ENCODE measurements around the gene IGSF5. TPM values are rescaled to one million over a fixed set of nuclear protein-coding genes. Genes with fewer than 3 reads are reported as not detected.

Gene IGSF5
- total and polyA plus RNA-seq, 10 of the 15 experiments (the other 5 are each of a cell fraction or from before 2014, with no cell fraction given), result not detected

- TF ChIP-seq ZBTB11 (CRISPR knock-in tag; IDR thresholded peaks at IDR 0.05), result no peak
- TF ChIP-seq NFIC (IDR thresholded peaks at IDR 0.05; ENCODE audit: low read depth, low read length), result no peak
- TF ChIP-seq GATAD2B (conservative IDR thresholded peaks at IDR 0.05; ENCODE audit: low read depth), result no peak
- no peak for TF ChIP-seq ZBTB4 (CRISPR knock-in tag; IDR thresholded peaks at IDR 0.05)
Observed at GRCh38 chr21:39843916-39844315, 98.9 kb downstream of the IGSF5 start (continued).

- FAIRE-seq (no peak), DNase-seq (ENCODE audit: low read depth, low spot score) (no peak), ATAC-seq (no peak)
- ChIA-PET CTCF (no interaction called here), RAD21 (ENCODE audit: unreplicated experiment) (no interaction called here), POLR2A (no interaction called here), SMC1A (ENCODE audit: uncharacterized antibody, unreplicated experiment) (no interaction called here)
- no peaks in the 10 kb centered on the region for H4K20me1 ChIP-seq (ENCODE audit: control insufficient read depth, insufficient read depth)
- no TSS peak for BruUV-seq (replicated peaks)
- no peak overlapping the region for H2AFZ ChIP-seq (ENCODE audit: control insufficient read depth, low read depth, low read length)
- H3K27ac ChIP-seq (ENCODE audit: control insufficient read depth, insufficient read depth), result no peak overlapping the region
- H3K9ac ChIP-seq (ENCODE audit: control insufficient read depth, insufficient read depth, low read length), result no peak overlapping the region
- H3K4me3 ChIP-seq, result no peak overlapping the region
- H3K79me2 ChIP-seq (ENCODE audit: control insufficient read depth, insufficient read depth, low read length), result no peaks in the 10 kb centered on the region
- H3K36me3 ChIP-seq (ENCODE audit: control insufficient read depth in 2 of 2, insufficient read depth in 2 of 2, low read length in 1 of 2), result no peaks in the 10 kb centered on the region
- H3K9me3 ChIP-seq (replicated peaks; ENCODE audit: control insufficient read depth, insufficient read depth, low read length), result no peaks in the 10 kb centered on the region; the same call in 2 of the 3 replicates
- in situ Hi-C loops (cut with MboI) (no loop called here), intact Hi-C loops (cut with micrococcal nuclease; ENCODE audit: unreplicated experiment) (no loop called here)
- H3K4me1 ChIP-seq (ENCODE audit: control insufficient read depth, insufficient read depth, low read length), result no peaks in the 10 kb centered on the region
- H3K27me3 ChIP-seq (replicated peaks in 1 of 2; ENCODE audit: control insufficient read depth in 2 of 2, insufficient read depth in 2 of 2, low read length in 1 of 2), result no peaks in the 10 kb centered on the region
- WGBS (ENCODE audit: insufficient coverage, insufficient replicate concordance, low lambda C conversion rate, missing lambda C conversion rate), result 31% methylated on average over 6 of the region's 6 CpGs
- H3K4me2 ChIP-seq (ENCODE audit: control insufficient read depth, insufficient read depth), result no peak overlapping the region
- no peak for TF ChIP-seq SUZ12 (IDR thresholded peaks at IDR 0.05; ENCODE audit: unreplicated experiment)
- no peak for TF ChIP-seq MLLT1 (IDR thresholded peaks at IDR 0.05)
- no peak for TF ChIP-seq TCF7 (IDR thresholded peaks at IDR 0.05; ENCODE audit: borderline replicate concordance)
- TF ChIP-seq SIN3A (IDR thresholded peaks at IDR 0.05; ENCODE audit: low read depth, low read length), result no peak
- no peak for TF ChIP-seq ZZZ3 (IDR thresholded peaks at IDR 0.05; ENCODE audit: control insufficient read depth, insufficient read length, low read depth)
- TF ChIP-seq KLF5 (IDR thresholded peaks at IDR 0.05; ENCODE audit: partially characterized antibody), result no peak
- TF ChIP-seq NR2C1 (IDR thresholded peaks at IDR 0.05), result no peak
- no peak for TF ChIP-seq NFYA (IDR thresholded peaks at IDR 0.05; ENCODE audit: borderline replicate concordance, low read depth, low read length)
- TF ChIP-seq ATF2 (IDR thresholded peaks at IDR 0.05; ENCODE audit: low read length), result no peak
- TF ChIP-seq NR2C2 (IDR thresholded peaks at IDR 0.05; ENCODE audit: borderline replicate concordance, control insufficient read depth, insufficient read length, low read depth), result no peak
Observed at GRCh38 chr21:39845571-39846130, 100.7 kb downstream of the IGSF5 start.

Measured in GM12878 (cell line).